Neural cell (in vitro differentiated cells): ENCODE results near the gene ADCY2. TPM values are rescaled to one million over a fixed set of nuclear protein-coding genes. Genes with fewer than 3 reads are reported as not detected.

Experiments
- H2AFZ ChIP-seq: fragments of 200-600, 300-800 bp; sonication (generic), shearing (Covaris generic); 2 replicates; pipeline ENCODE4 v1.6.0; 2014; ENCODE audit warnings: low read depth, mild to moderate bottlenecking, antibody characterized with exemption, low read length, moderate library complexity
- H3F3A ChIP-seq: fragments of 200-600 bp; shearing (Covaris generic); 2 replicates; pipeline ENCODE4 v1.6.1; 2016; ENCODE audit warnings: mild to moderate bottlenecking, moderate library complexity, mixed read lengths, antibody characterized with exemption, low read length; ENCODE audit not compliant: insufficient read depth, poor library complexity, severe bottlenecking
- H3K27ac ChIP-seq: fragments of 200-600, 300-800 bp; sonication (generic), shearing (Covaris generic); 2 replicates; pipeline ENCODE4 v1.5.1; 2014; ENCODE audit warnings: mild to moderate bottlenecking, low read length, moderate library complexity
- H3K27me3 ChIP-seq: fragments of 300-800, 200-600 bp; sonication (generic), shearing (Covaris generic); 2 replicates; pipeline ENCODE4 v1.6.0; 2014; ENCODE audit warnings: mild to moderate bottlenecking, low read depth, low read length, moderate library complexity; ENCODE audit not compliant: insufficient read depth
- H3K36me3 ChIP-seq: fragments of 300-800, 200-600 bp; sonication (generic), shearing (Covaris generic); 2 replicates; pipeline ENCODE4 v1.5.1; 2014; ENCODE audit warnings: mild to moderate bottlenecking, antibody characterized with exemption, low read length, moderate library complexity; ENCODE audit not compliant: insufficient read depth
- H3K4me2 ChIP-seq: fragments of 300-800, 200-600 bp; sonication (generic), shearing (Covaris generic); 2 replicates; pipeline ENCODE4 v1.6.0; 2014; ENCODE audit warnings: mild to moderate bottlenecking, low read length
- H3K4me3 ChIP-seq: fragments of 300-800, 200-600 bp; sonication (generic), shearing (Covaris generic); 2 replicates; pipeline ENCODE4 v1.5.1; 2014; ENCODE audit warnings: mild to moderate bottlenecking, low read length, moderate library complexity
- H3K79me2 ChIP-seq: fragments of 200-600 bp; shearing (Covaris generic); replicated peaks from 2 replicates; pipeline ENCODE4 v1.6.0; 2014; ENCODE audit warnings: mild to moderate bottlenecking, low read length, moderate library complexity; ENCODE audit not compliant: insufficient read depth
- H3K9ac ChIP-seq: fragments of 300-800, 200-600 bp; sonication (generic), shearing (Covaris generic); 2 replicates; pipeline ENCODE4 v1.6.1; 2016; ENCODE audit warnings: mild to moderate bottlenecking, low read length, mixed read lengths
- H3K9me2 ChIP-seq: fragments of 200-600 bp; shearing (Covaris generic); 2 replicates; pipeline ENCODE4 v1.6.1; 2016; ENCODE audit warnings: mild to moderate bottlenecking, low read length, mixed read lengths; ENCODE audit not compliant: insufficient read depth
- H3K9me3 ChIP-seq: fragments of 200-600, 300-800 bp; sonication (generic), shearing (Covaris generic); 2 replicates; pipeline ENCODE4 v1.6.1; 2016; ENCODE audit warnings: mild to moderate bottlenecking, mixed run types, low read length, moderate library complexity, mixed read lengths
- H4K20me1 ChIP-seq: fragments of 200-600 bp; shearing (Covaris generic); 2 replicates; pipeline ENCODE4 v1.6.1; 2016; ENCODE audit warnings: mild to moderate bottlenecking, mixed run types; ENCODE audit not compliant: insufficient read depth
- CTCF ChIP-seq: fragments of 450-650 bp; IDR thresholded peaks from 2 replicates; pipeline ENCODE4 v1.5.1; 2014; ENCODE audit warnings: antibody characterized with exemption, mild to moderate bottlenecking, moderate library complexity; ENCODE audit not compliant: poor library complexity, severe bottlenecking
- EP300 ChIP-seq: fragments of 450-650 bp; conservative IDR thresholded peaks from 2 replicates; pipeline ENCODE4 v1.6.1; 2014; ENCODE audit warnings: antibody characterized with exemption, mild to moderate bottlenecking, moderate library complexity; ENCODE audit not compliant: poor library complexity, severe bottlenecking
- EZH2 ChIP-seq: fragments of 200-600, 300-800 bp; shearing (Covaris generic), sonication (generic); IDR thresholded peaks from 2 replicates; pipeline ENCODE4 v1.6.1; 2014; ENCODE audit warnings: antibody characterized with exemption, low read length, borderline replicate concordance, mild to moderate bottlenecking; ENCODE audit not compliant: insufficient read depth, poor library complexity, severe bottlenecking
- MXI1 ChIP-seq: fragments of 450-650 bp; conservative IDR thresholded peaks from 2 replicates; pipeline ENCODE4 v1.6.1; 2014; ENCODE audit warnings: antibody characterized with exemption, mild to moderate bottlenecking; ENCODE audit not compliant: poor library complexity, severe bottlenecking
- POLR2AphosphoS5 ChIP-seq: IDR thresholded peaks from 2 replicates; pipeline ENCODE4 v1.6.1; 2012
- RAD21 ChIP-seq: fragments of 450-650 bp; conservative IDR thresholded peaks from 2 replicates; pipeline ENCODE4 v1.6.1; 2014; ENCODE audit warnings: antibody characterized with exemption, mild to moderate bottlenecking, moderate library complexity
- REST ChIP-seq: IDR thresholded peaks from 2 replicates; pipeline ENCODE4 v1.6.1; 2012; ENCODE audit warnings: borderline replicate concordance
- SMC3 ChIP-seq: fragments of 450-650 bp; conservative IDR thresholded peaks from 2 replicates; pipeline ENCODE4 v1.6.1; 2014; ENCODE audit warnings: antibody characterized with exemption, mild to moderate bottlenecking, moderate library complexity; ENCODE audit not compliant: poor library complexity
- polyA plus RNA-seq: library from polyadenylated mRNA; depleted of rRNA; stranded (reverse); fragments of >200 nt; gene quantifications from 2 replicates; pipeline ENCODE4 v1.2.3, GENCODE V29; 2014

Gene ADCY2
- polyA plus RNA-seq, 1 donor from 2014 or later = 1.9 TPM

GRCh38 chr5:7650755-7651154 lies 254.8 kb downstream of the ADCY2 start:
- H3K27ac ChIP-seq = no peak overlapping the region
- H3F3A ChIP-seq = no peaks in the 10 kb centered on the region
- H2AFZ ChIP-seq = no peak overlapping the region
- no peaks in the 10 kb centered on the region for H3K9me3 ChIP-seq
- H3K4me3 ChIP-seq = no peak overlapping the region
- no peak overlapping the region for H3K9ac ChIP-seq
- H3K79me2 ChIP-seq = no peaks in the 10 kb centered on the region
- H3K9me2 ChIP-seq = no peaks in the 10 kb centered on the region
- H3K36me3 ChIP-seq = no peaks in the 10 kb centered on the region
- no peak overlapping the region for H3K4me2 ChIP-seq
- H3K27me3 ChIP-seq = no peaks in the 10 kb centered on the region
- H4K20me1 ChIP-seq = no peaks in the 10 kb centered on the region
- TF ChIP-seq CTCF (no peak), EZH2 (no peak), REST (no peak), RAD21 (no peak), MXI1 (no peak)

GRCh38 chr5:7653046-7653445 lies 257.1 kb downstream of the ADCY2 start:
- H3K9me2 ChIP-seq = no peaks in the 10 kb centered on the region
- no peak overlapping the region for H3K9ac ChIP-seq
- TF ChIP-seq POLR2AphosphoS5 (no peak), CTCF (no peak)

GRCh38 chr5:7657153-7657552 lies 261.2 kb downstream of the ADCY2 start:
- Histone ChIP-seq H3K79me2 (no peaks in the 10 kb centered on the region), H3K36me3 (no peaks in the 10 kb centered on the region), H3K27ac (no peak overlapping the region), H3K27me3 (no peaks in the 10 kb centered on the region), H3K4me2 (no peak overlapping the region), H3K9me3 (no peaks in the 10 kb centered on the region), H4K20me1 (no peaks in the 10 kb centered on the region), H3K4me3 (no peak overlapping the region), H3F3A (no peaks in the 10 kb centered on the region), H3K9ac (no peak overlapping the region), H3K9me2 (no peaks in the 10 kb centered on the region), H2AFZ (no peak overlapping the region)
- TF ChIP-seq EP300 = no peak
- TF ChIP-seq EZH2 = no peak
- TF ChIP-seq MXI1 = no peak
- no peak for TF ChIP-seq CTCF
- no peak for TF ChIP-seq REST
- TF ChIP-seq SMC3 = no peak

More at GRCh38 chr5:7653046-7653445, 257.1 kb downstream of the ADCY2 start:
- no peaks in the 10 kb centered on the region for H3K36me3 ChIP-seq
- no peaks in the 10 kb centered on the region for H3K27me3 ChIP-seq
- no peaks in the 10 kb centered on the region for H4K20me1 ChIP-seq
- H3K4me3 ChIP-seq = no peak overlapping the region
- no peak overlapping the region for H3K4me2 ChIP-seq
- no peak overlapping the region for H2AFZ ChIP-seq
- no peaks in the 10 kb centered on the region for H3K79me2 ChIP-seq
- H3F3A ChIP-seq = no peaks in the 10 kb centered on the region
- no peaks in the 10 kb centered on the region for H3K9me3 ChIP-seq
- no peak overlapping the region for H3K27ac ChIP-seq
